Ovary (tissue), 9 donors: ENCODE data around the gene RAC3. TPM values are rescaled to one million over a fixed set of nuclear protein-coding genes. Genes with fewer than 3 reads are reported as not detected.

Experiments used
- DNase-seq, 5 donors: peaks; one replicate each; pipeline ENCODE4 v3.0.0-alpha.2; 2019 to 2020
- H3K27ac ChIP-seq, 2 donors: fragments of 200-600 bp; one replicate each; pipeline versions ENCODE4 v1.5.1 to v1.8.0; 2019 to 2022
- H3K27me3 ChIP-seq: fragments of 200-600 bp; one replicate; pipeline ENCODE4 v1.8.0; 2022
- H3K36me3 ChIP-seq: fragments of 200-600 bp; sonication (generic); one replicate; pipeline ENCODE4 v1.5.1; 2019
- H3K4me1 ChIP-seq: one replicate; pipeline ENCODE4 v1.8.1; 2013; ENCODE audit warnings: mild to moderate bottlenecking, moderate library complexity; ENCODE audit not compliant: insufficient read depth
- H3K4me3 ChIP-seq: fragments of 200-600 bp; sonication (generic); one replicate; pipeline ENCODE4 v1.5.1; 2017
- H3K9me3 ChIP-seq, 2 donors: fragments of 200-600 bp in 1 of 2; sonication (generic) in 1 of 2; one replicate each; pipeline versions ENCODE4 v1.5.1 to v1.8.1; 2013 to 2019; ENCODE audit warnings: mild to moderate bottlenecking in 1 of 2, moderate library complexity in 1 of 2
- EP300 ChIP-seq: sonication (generic); formaldehyde crosslinking; IDR thresholded peaks from one replicate; pipeline ENCODE4 v1.6.1; 2017; ENCODE audit warnings: antibody characterized with exemption
- POLR2A ChIP-seq: fragments of 450-650 bp; IDR thresholded peaks from one replicate; pipeline ENCODE4 v1.6.1; 2017; ENCODE audit warnings: antibody characterized with exemption, mild to moderate bottlenecking, moderate library complexity
- WGBS, 3 donors: extraction: QIAGEN DNeasy Blood & Tissue Kit in 1 of 3; methylation state at CpG; one replicate each; pipeline versions ENCODE4 v1.1.5 to v1.1.7; 2013 to 2017; 5-methylcytosine and 5-hydroxymethylcytosine counted together
- intact Hi-C, 4 donors: fragments of 100-400 bp; cut with DNase I; formaldehyde crosslinking; loops; one replicate each; pipeline versions ENCODE4 v1.11.0 to v1.15.1; 2022 to 2023
- polyA plus RNA-seq, 2 donors: library from polyadenylated mRNA; stranded (reverse); fragments of 200-250 nt in 1 of 2; fragments of 350-450 nt in 1 of 2; fragmentation: Illumina TruSeq in 1 of 2; extraction: RNeasy Lipid Tissue Mini Kit (QIAGEN cat#74804) in 1 of 2; gene quantifications; one replicate each; pipeline ENCODE4 v1.2.3, GENCODE V29; 2013 to 2014
- total RNA-seq, 7 donors: library from RNA; depleted of rRNA in 2 of 7; stranded (reverse); fragments of >200 nt in 2 of 7; fragmentation: NEBNext Ultra II Directional in 3 of 7; extraction: Animal tissue kit (Norgen Biotek cat#: 25700) in 3 of 7; gene quantifications; one replicate each; pipeline versions ENCODE4 v1.1.0 to v1.2.4, GENCODE V29; 2016 to 2023
- TF ChIP-seq, protein P1 (sequence below), 3 donors: fragments of 450-650 bp in 2 of 3; fragments of 200-600 bp in 1 of 3; IDR thresholded peaks; one replicate each; pipeline versions ENCODE4 v1.5.1 to v1.8.0; 2016 to 2022; ENCODE audit warnings: antibody characterized with exemption in 3 of 3, mild to moderate bottlenecking in 1 of 3
- donor health status: DM: no; HTN: no; CAD: no; lungs with moderate emphysema.
- donor health status: DM: no; HTN: no; CAD: no.
- donor health status: Bipolar disorder and iron deficiency.
- donor health status: DM: yes; HTN: yes; CAD: no.
- donor health status: DM: no; HTN: no; CAD: no.
- donor health status: DM: yes; HTN: yes; CAD: no.

Gene RAC3
- total and polyA plus RNA-seq, 9 donors, result 0.40 to 7.8 (median 3.3) TPM

DNA sequence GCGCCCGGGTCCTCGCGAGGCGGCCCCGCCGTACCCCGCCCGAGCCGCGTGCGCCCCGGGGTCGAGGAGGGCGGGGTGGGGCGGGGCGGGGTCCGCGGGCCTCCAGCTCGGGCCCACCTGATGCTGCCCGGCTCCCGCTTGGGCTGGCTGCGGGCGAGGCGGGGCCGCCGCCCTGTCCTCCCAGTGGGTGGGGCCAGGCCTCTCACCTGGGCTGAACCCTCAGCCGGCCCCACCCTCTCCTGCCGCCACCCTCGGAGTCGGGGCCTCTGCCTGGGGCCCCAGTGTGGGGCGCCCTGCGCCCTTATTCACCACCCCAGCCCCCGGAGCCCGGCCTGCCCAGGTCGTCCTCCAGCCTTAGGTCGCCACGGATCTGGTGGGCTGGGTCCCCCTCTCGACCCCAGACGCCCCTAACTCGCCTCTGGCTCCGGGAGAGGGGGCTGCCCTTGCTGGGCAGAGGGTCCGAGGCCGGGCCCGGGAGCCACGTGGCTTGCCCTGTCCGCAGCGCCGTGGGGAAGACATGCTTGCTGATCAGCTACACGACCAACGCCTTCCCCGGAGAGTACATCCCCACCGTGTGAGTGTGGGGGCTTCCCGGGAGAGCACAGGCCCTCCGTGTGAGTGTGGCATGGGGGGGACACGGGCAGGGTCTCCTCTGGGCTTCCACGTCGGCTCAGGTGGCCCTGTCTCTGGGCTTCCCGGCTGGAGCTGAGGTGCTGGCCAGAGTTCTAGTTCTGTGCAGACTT is 578 bp downstream of the RAC3 start:
- Histone ChIP-seq H3K9me3 (no peaks in the 10 kb centered on the region), H3K27me3 (no peaks in the 10 kb centered on the region), H3K4me1 (peaks cover 11% of the 10 kb centered on the region), H3K27ac (no peak overlapping the region), H3K4me3 (no peak overlapping the region), H3K36me3 (no peaks in the 10 kb centered on the region)
- intact Hi-C loops, result loop anchor here (2.0 to 5.0 kb wide), 4 partner anchors 120 to 125 kb away; no protein-coding TSS in a partner anchor
- TF ChIP-seq, protein P1, sequence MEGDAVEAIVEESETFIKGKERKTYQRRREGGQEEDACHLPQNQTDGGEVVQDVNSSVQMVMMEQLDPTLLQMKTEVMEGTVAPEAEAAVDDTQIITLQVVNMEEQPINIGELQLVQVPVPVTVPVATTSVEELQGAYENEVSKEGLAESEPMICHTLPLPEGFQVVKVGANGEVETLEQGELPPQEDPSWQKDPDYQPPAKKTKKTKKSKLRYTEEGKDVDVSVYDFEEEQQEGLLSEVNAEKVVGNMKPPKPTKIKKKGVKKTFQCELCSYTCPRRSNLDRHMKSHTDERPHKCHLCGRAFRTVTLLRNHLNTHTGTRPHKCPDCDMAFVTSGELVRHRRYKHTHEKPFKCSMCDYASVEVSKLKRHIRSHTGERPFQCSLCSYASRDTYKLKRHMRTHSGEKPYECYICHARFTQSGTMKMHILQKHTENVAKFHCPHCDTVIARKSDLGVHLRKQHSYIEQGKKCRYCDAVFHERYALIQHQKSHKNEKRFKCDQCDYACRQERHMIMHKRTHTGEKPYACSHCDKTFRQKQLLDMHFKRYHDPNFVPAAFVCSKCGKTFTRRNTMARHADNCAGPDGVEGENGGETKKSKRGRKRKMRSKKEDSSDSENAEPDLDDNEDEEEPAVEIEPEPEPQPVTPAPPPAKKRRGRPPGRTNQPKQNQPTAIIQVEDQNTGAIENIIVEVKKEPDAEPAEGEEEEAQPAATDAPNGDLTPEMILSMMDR (IDR thresholded peaks at IDR 0.05), result peak in 1 of 3 donors; percentile 11
- TF ChIP-seq POLR2A, result no peak
- WGBS, 3 donors, result 6 to 12% (median 12%) methylated on average over 26 to 59 of the region's 59 CpGs
- no peak for DNase-seq

DNA sequence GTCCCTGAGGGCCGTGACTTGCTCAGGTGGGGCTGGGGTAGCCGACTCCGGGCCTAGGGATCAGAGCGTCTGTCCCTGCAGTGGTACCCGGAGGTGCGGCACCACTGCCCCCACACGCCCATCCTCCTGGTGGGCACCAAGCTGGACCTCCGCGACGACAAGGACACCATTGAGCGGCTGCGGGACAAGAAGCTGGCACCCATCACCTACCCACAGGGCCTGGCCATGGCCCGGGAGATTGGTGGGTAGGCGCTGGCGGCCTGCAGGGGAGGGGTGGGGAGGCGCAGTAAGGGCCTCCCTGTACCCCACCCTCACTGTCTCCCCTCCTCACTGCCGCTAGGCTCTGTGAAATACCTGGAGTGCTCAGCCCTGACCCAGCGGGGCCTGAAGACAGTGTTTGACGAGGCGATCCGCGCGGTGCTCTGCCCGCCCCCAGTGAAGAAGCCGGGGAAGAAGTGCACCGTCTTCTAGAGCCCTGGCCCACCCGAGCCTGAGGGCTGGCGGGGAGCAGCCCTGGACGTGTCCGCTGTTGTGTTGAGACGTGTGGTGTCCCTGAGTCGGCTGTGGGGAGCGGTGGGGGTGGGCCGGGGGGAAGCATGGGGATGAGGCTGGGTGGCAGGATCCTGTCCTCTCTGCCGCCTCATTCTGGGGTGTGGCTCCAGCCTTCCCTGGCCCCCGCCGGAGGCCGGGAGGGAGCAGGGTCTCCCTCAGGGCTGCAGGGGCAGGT is 2.0 kb downstream of the RAC3 start:
- TF ChIP-seq POLR2A (no peak), EP300 (no peak)
- TF ChIP-seq, protein P1 (IDR thresholded peaks at IDR 0.05), result no peak
- H3K4me1 ChIP-seq, result peaks cover 11% of the 10 kb centered on the region
- H3K9me3 ChIP-seq, result no peaks in the 10 kb centered on the region
- intact Hi-C loops, result loop anchor here in 2 of 4 donors (5.0 kb wide), 2 partner anchors 119 to 124 kb away; no protein-coding TSS in a partner anchor
- WGBS, 3 donors, result 90 to 92% (median 91%) methylated on average over 36 to 38 of the region's 38 CpGs
- no peak for DNase-seq
- no peaks in the 10 kb centered on the region for H3K27me3 ChIP-seq
- H3K36me3 ChIP-seq, result no peaks in the 10 kb centered on the region
- H3K4me3 ChIP-seq, result no peak overlapping the region
- H3K27ac ChIP-seq, result no peak overlapping the region

DNA sequence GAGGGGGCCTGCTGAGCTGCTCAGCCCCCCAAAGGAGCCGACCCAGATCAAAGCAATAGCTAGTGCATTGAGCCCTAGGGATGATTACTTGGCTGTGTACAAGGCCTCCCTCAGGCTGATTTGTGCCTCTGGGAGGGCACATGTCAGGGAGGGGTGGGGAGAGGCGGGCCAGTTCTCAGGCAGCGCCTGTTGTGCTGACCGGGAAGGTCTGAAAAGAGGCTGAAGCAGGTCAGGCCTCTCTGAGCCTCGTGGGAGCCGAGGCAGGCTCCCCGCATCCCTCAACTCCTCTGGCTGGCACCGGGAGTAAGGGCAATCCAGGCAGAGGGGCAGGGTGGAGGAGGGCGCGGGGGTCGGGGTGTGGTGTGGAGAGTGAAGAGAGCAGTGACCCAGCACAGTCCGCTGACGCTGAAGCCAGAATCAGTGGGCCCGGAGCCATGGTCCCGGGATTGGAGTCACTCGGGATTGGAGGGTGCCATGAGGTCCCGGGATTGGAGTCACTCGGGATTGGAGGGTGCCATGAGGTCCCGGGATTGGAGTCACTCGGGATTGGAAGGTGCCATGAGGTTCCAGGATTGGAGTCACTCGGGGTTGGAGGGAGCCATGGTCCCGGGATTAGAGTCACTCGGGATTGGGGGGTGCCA is 3.0 kb downstream of the RAC3 start:
- Histone ChIP-seq H3K36me3 (no peaks in the 10 kb centered on the region), H3K4me3 (no peak overlapping the region), H3K4me1 (peaks cover 11% of the 10 kb centered on the region), H3K27me3 (no peaks in the 10 kb centered on the region), H3K27ac (no peak overlapping the region), H3K9me3 (no peaks in the 10 kb centered on the region)
- TF ChIP-seq EP300 (no peak), POLR2A (no peak)
- 67 to 77% (median 75%) methylated on average over 23 of the region's 23 CpGs for WGBS, 3 donors
- intact Hi-C loops, result loop anchor here in 2 of 4 donors (5.0 kb wide), 2 partner anchors 118 to 123 kb away; no protein-coding TSS in a partner anchor
- no peak for DNase-seq

DNA sequence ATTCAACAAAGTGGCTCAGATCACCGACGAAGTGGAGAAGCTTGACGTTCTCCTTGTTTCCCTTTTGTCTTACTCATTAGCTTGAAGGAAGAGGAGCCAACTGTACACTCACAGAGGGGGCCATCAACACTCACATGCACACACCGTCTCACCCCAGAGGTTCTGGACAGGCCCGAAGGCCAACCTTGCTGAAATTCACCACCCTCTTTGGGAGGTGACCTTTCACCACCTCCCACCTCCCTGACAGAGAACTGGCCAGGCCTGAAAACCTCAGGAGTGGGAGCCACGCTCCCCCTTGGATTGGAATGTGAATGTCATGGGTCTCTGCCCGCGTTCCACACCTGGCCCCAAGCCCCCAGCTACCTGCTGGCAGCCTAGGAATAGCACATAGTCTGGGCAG is 4.0 kb downstream of the RAC3 start:
- no peak overlapping the region for H3K4me3 ChIP-seq
- H3K27me3 ChIP-seq, result no peaks in the 10 kb centered on the region
- H3K27ac ChIP-seq, result no peak overlapping the region
- no peaks in the 10 kb centered on the region for H3K9me3 ChIP-seq
- DNase-seq, result no peak
- H3K4me1 ChIP-seq, result peaks cover 8% of the 10 kb centered on the region
- WGBS, 3 donors, result 76 to 88% (median 86%) methylated on average over 8 of the region's 8 CpGs
- H3K36me3 ChIP-seq, result no peaks in the 10 kb centered on the region
- intact Hi-C loops, result no loop called here
- TF ChIP-seq POLR2A (no peak), EP300 (no peak)
- TF ChIP-seq, protein P1 (IDR thresholded peaks at IDR 0.05), result no peak
